GM12878 (cell line): ENCODE results near the gene DTWD2. TPM values are rescaled to one million over a fixed set of nuclear protein-coding genes. Genes with fewer than 3 reads are reported as not detected.

Experiments
- ATAC-seq: fragments of 200-7000 bp; cut with Tn5 transposase; 3 replicates; pipeline ENCODE4 v1.9.1; 2020; ENCODE audit warnings: mild to moderate bottlenecking, moderate library complexity
- BruUV-seq: library from RNA; stranded (reverse); fragments of 400-500 nt; replicated peaks from 2 replicates; lab custom pipeline; 2021; lab: Mats Ljungman, UMichigan
- CTCF ChIA-PET: fragments of 300-600 bp; sonication (Branson Sonifier 250); formaldehyde crosslinking; extraction: SDS; loops from one replicate; lab custom pipeline; 2021; ENCODE audit warnings: inconsistent platforms; lab: Yijun Ruan, JAX
- POLR2A ChIA-PET: fragments of 350-600 bp; formaldehyde crosslinking; extraction: SDS; loops from one replicate; lab custom pipeline; 2021; ENCODE audit warnings: inconsistent platforms; lab: Charles Lee
- RAD21 ChIA-PET: fragments of 300-600 bp; sonication (Branson Sonifier 250); formaldehyde crosslinking; loops from one replicate; lab custom pipeline; 2023; ENCODE audit warnings: antibody characterized with exemption; ENCODE audit not compliant: unreplicated experiment; lab: Charles Lee
- SMC1A ChIA-PET: fragments of 300-600 bp; sonication (Branson Sonifier 250); formaldehyde crosslinking; loops from one replicate; lab custom pipeline; 2023; ENCODE audit not compliant: unreplicated experiment, uncharacterized antibody; lab: Charles Lee
- DNase-seq: peaks from one replicate; pipeline ENCODE4 v3.0.0-alpha.2; 2011; ENCODE audit warnings: low read depth, low spot score
- FAIRE-seq: peaks from 3 replicates; lab custom pipeline; 2011; peaks lifted over from hg19 to GRCh38; lab: Jason Lieb, UNC
- H2AFZ ChIP-seq: 2 replicates; pipeline ENCODE4 v1.6.0; 2011; ENCODE audit warnings: low read depth, low read length, control low read depth; ENCODE audit not compliant: control insufficient read depth
- H3K27ac ChIP-seq: 2 replicates; pipeline ENCODE4 v1.5.1; 2011; ENCODE audit warnings: control low read depth; ENCODE audit not compliant: control insufficient read depth, insufficient read depth
- H3K27me3 ChIP-seq, 2 experiments: replicated peaks in 1 of 2; 2 replicates each; pipeline versions ENCODE4 v1.6.0 to v1.6.1; 2011; ENCODE audit warnings: low read length in 1 of 2; ENCODE audit not compliant: control insufficient read depth in 2 of 2, insufficient read depth in 2 of 2
- H3K36me3 ChIP-seq, 2 experiments: 2 replicates each; pipeline ENCODE4 v1.5.1; 2011; ENCODE audit warnings: low read length in 1 of 2; ENCODE audit not compliant: control insufficient read depth in 2 of 2, insufficient read depth in 2 of 2
- H3K4me1 ChIP-seq: 2 replicates; pipeline ENCODE4 v1.6.1; 2011; ENCODE audit warnings: mild to moderate bottlenecking, low read length, moderate library complexity, mixed read lengths; ENCODE audit not compliant: control insufficient read depth, insufficient read depth
- H3K4me2 ChIP-seq: 2 replicates; pipeline ENCODE4 v1.6.0; 2011; ENCODE audit warnings: control low read depth; ENCODE audit not compliant: control insufficient read depth, insufficient read depth
- H3K4me3 ChIP-seq: fragments of 200-600 bp; sonication (generic); 2 replicates; pipeline ENCODE4 v1.5.1; 2016
- H3K79me2 ChIP-seq: 2 replicates; pipeline ENCODE4 v1.6.0; 2011; ENCODE audit warnings: low read length; ENCODE audit not compliant: control insufficient read depth, insufficient read depth
- H3K9ac ChIP-seq: 2 replicates; pipeline ENCODE4 v1.8.0; 2011; ENCODE audit warnings: low read length, control low read depth, mixed read lengths; ENCODE audit not compliant: control insufficient read depth, insufficient read depth
- H3K9me3 ChIP-seq: replicated peaks from 3 replicates; pipeline ENCODE4 v1.5.1; 2011; ENCODE audit warnings: mild to moderate bottlenecking, low read length; ENCODE audit not compliant: control insufficient read depth, insufficient read depth
- H4K20me1 ChIP-seq: 2 replicates; pipeline ENCODE4 v1.6.0; 2011; ENCODE audit not compliant: control insufficient read depth, insufficient read depth
- E2F8 ChIP-seq: fragments of 450-650 bp; IDR thresholded peaks from 2 replicates; pipeline ENCODE4 v1.6.1; 2018; ENCODE audit warnings: mild to moderate bottlenecking, low read depth, moderate library complexity; ENCODE audit not compliant: partially characterized antibody
- HDAC2 ChIP-seq: fragments of 200-600 bp; sonication (generic); IDR thresholded peaks from 2 replicates; pipeline ENCODE4 v1.6.1; 2017
- HDAC6 ChIP-seq: fragments of 200-600 bp; sonication (generic); IDR thresholded peaks from one replicate; pipeline ENCODE4 v1.8.0; 2017; ENCODE audit warnings: antibody characterized with exemption; ENCODE audit not compliant: unreplicated experiment
- MYC ChIP-seq: IDR thresholded peaks from 2 replicates; pipeline ENCODE4 v1.6.1; 2011; ENCODE audit warnings: mild to moderate bottlenecking, low read length, moderate library complexity, inconsistent platforms; ENCODE audit not compliant: insufficient read depth, insufficient replicate concordance, insufficient read length, severe bottlenecking
- NRF1 ChIP-seq: conservative IDR thresholded peaks from 2 replicates; pipeline ENCODE4 v1.6.1; 2011; ENCODE audit warnings: mild to moderate bottlenecking, low read depth, low read length, improper control_type of control experiment
- RB1 ChIP-seq: fragments of 450-650 bp; formaldehyde crosslinking; IDR thresholded peaks from 2 replicates; pipeline ENCODE4 v1.6.1; 2017; ENCODE audit warnings: mild to moderate bottlenecking, borderline replicate concordance
- RELB ChIP-seq: fragments of 450-650 bp; IDR thresholded peaks from 2 replicates; pipeline ENCODE4 v1.6.1; 2017; ENCODE audit warnings: low read depth, mild to moderate bottlenecking, moderate library complexity
- RUNX3 ChIP-seq: IDR thresholded peaks from 2 replicates; pipeline ENCODE4 v1.6.1; 2012; ENCODE audit warnings: low read length, inconsistent platforms
- SMAD1 ChIP-seq: fragments of 450-650 bp; IDR thresholded peaks from 2 replicates; pipeline ENCODE4 v1.6.1; 2018; ENCODE audit warnings: mild to moderate bottlenecking, low read depth; ENCODE audit not compliant: partially characterized antibody
- ZBED1 ChIP-seq: IDR thresholded peaks from 2 replicates; pipeline ENCODE4 v1.6.1; 2016; ENCODE audit warnings: borderline replicate concordance
- ZNF592 ChIP-seq: fragments of 450-650 bp; IDR thresholded peaks from 2 replicates; pipeline ENCODE4 v1.6.1; 2017; ENCODE audit warnings: mild to moderate bottlenecking, moderate library complexity
- ZZZ3 ChIP-seq: IDR thresholded peaks from 2 replicates; pipeline ENCODE4 v1.6.1; 2011; ENCODE audit warnings: low read depth; ENCODE audit not compliant: control insufficient read depth, insufficient read length
- WGBS: methylation state at CpG from one replicate; pipeline ENCODE4 v1.1.6; 2016; ENCODE audit warnings: low lambda C conversion rate; ENCODE audit not compliant: insufficient replicate concordance, insufficient coverage; ENCODE audit errors: missing lambda C conversion rate; 5-methylcytosine and 5-hydroxymethylcytosine counted together
- in situ Hi-C: fragments of 300-500 bp; cut with MboI; formaldehyde crosslinking; loops from 9 replicates; pipeline ENCODE4 v1.14.3; 2018; ENCODE audit warnings: mixed read lengths
- intact Hi-C: fragments of 100-400 bp; cut with micrococcal nuclease; formaldehyde crosslinking; loops from one replicate; pipeline ENCODE4 v1.14.2; 2022; ENCODE audit not compliant: unreplicated experiment
- polyA plus RNA-seq, 11 experiments: library from polyadenylated mRNA; depleted of rRNA in 4 of 11; unstranded in 6 of 11; stranded (reverse) in 5 of 11; fragments of >200 nt; fragmentation: Nextera tagmentation in 4 of 11; fragmentation: Illumina TruSeq in 1 of 11; extraction: Ambion mirVana in 4 of 11; extraction: Trizol in 1 of 11; gene quantifications; 1 replicate in 1 of 11; 2 replicates in 10 of 11; pipeline versions ENCODE4 v1.2.1 to v1.2.3, GENCODE V29; 2011 to 2016; ENCODE audit warnings: inconsistent platforms in 2 of 11, missing spikeins in 2 of 11, low read depth in 1 of 11
- total RNA-seq, 4 experiments: library from RNA; depleted of rRNA in 3 of 4; stranded (reverse); fragments of >200 nt in 3 of 4; fragmentation: Illumina TruSeq in 1 of 4; extraction: Trizol in 1 of 4; gene quantifications; 2 replicates each; pipeline versions ENCODE4 v1.2.1 to v1.2.3, GENCODE V29; 2013 to 2021

DTWD2 gene
- total and polyA plus RNA-seq, 10 of the 15 experiments (the other 5 are each of a cell fraction or from before 2014, with no cell fraction given) = 0.93 to 8.4 (median 5.1) TPM

GRCh38 chr5:118883362-118883761, 105.0 kb downstream of the DTWD2 start (continued):
- TF ChIP-seq HDAC2 = no peak

GRCh38 chr5:118882666-118883065, 105.7 kb downstream of the DTWD2 start:
- FAIRE-seq = no peak
- no peak overlapping the region for H3K27ac ChIP-seq
- no peak for TF ChIP-seq RB1
- no peak for TF ChIP-seq ZBED1
- TF ChIP-seq RELB = no peak
- no peak for TF ChIP-seq RUNX3
- no peak for TF ChIP-seq NRF1
- TF ChIP-seq MYC = no peak
- TF ChIP-seq HDAC6 = no peak
- no peak for TF ChIP-seq ZNF592
- no peak for TF ChIP-seq E2F8
- no peak for TF ChIP-seq SMAD1
- TF ChIP-seq ZZZ3 = no peak

More at GRCh38 chr5:118882666-118883065, 105.7 kb downstream of the DTWD2 start:
- no peaks in the 10 kb centered on the region for H3K36me3 ChIP-seq
- SMC1A ChIA-PET = no interaction called here
- H3K4me1 ChIP-seq = no peaks in the 10 kb centered on the region
- no peak overlapping the region for H3K4me2 ChIP-seq
- intact Hi-C loops = no loop called here
- DNase-seq = no peak
- no peaks in the 10 kb centered on the region for H3K79me2 ChIP-seq
- in situ Hi-C loops = no loop called here
- BruUV-seq = no TSS peak
- H4K20me1 ChIP-seq = no peaks in the 10 kb centered on the region
- H2AFZ ChIP-seq = no peak overlapping the region
- H3K9me3 ChIP-seq = no peaks in the 10 kb centered on the region
- H3K4me3 ChIP-seq = no peak overlapping the region
- CTCF ChIA-PET = no interaction called here
- ATAC-seq = no peak
- POLR2A ChIA-PET = no interaction called here
- no peak overlapping the region for H3K9ac ChIP-seq
- RAD21 ChIA-PET = no interaction called here
- no peaks in the 10 kb centered on the region for H3K27me3 ChIP-seq
- 51% methylated on average over 3 of the region's 3 CpGs for WGBS
